GM23248 (cell line): ENCODE data around the gene EIF3K.

Experiments used
- EZH2 ChIP-seq: fragments of 200-600 bp; sonication (generic); IDR thresholded peaks from 2 replicates; pipeline ENCODE4 v1.6.1; 2018; ENCODE audit warnings: antibody characterized with exemption, mild to moderate bottlenecking; ENCODE audit not compliant: insufficient read depth, poor library complexity, severe bottlenecking
- EZH2phosphoT487 ChIP-seq: fragments of 200-600 bp; sonication (generic); IDR thresholded peaks from 2 replicates; pipeline ENCODE4 v1.6.1; 2018; ENCODE audit warnings: antibody characterized with exemption, moderate library complexity, mild to moderate bottlenecking, low read depth; ENCODE audit not compliant: insufficient read depth

GRCh38 chr19:38685666-38686529 is 66.9 kb downstream of the EIF3K start:
- TF ChIP-seq EZH2 (no peak), EZH2phosphoT487 (no peak)
